HS-27A (cell line): ENCODE results near the gene ARMH4.

Source experiments
- DNase-seq: peaks from one replicate; pipeline ENCODE4 v3.0.0-alpha.2; 2012; ENCODE audit warnings: low read depth, missing footprints

Gene ARMH4, protein sequence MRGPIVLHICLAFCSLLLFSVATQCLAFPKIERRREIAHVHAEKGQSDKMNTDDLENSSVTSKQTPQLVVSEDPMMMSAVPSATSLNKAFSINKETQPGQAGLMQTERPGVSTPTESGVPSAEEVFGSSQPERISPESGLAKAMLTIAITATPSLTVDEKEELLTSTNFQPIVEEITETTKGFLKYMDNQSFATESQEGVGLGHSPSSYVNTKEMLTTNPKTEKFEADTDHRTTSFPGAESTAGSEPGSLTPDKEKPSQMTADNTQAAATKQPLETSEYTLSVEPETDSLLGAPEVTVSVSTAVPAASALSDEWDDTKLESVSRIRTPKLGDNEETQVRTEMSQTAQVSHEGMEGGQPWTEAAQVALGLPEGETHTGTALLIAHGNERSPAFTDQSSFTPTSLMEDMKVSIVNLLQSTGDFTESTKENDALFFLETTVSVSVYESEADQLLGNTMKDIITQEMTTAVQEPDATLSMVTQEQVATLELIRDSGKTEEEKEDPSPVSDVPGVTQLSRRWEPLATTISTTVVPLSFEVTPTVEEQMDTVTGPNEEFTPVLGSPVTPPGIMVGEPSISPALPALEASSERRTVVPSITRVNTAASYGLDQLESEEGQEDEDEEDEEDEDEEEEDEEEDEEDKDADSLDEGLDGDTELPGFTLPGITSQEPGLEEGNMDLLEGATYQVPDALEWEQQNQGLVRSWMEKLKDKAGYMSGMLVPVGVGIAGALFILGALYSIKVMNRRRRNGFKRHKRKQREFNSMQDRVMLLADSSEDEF

GRCh38 chr14:58152014-58152857 is at the start of gene ARMH4:
ARMH4 (minus strand) TSS chr14:58152213; CDS start chr14:58139358, 12,855 bp downstream.
- DNase-seq, result no peak

GRCh38 chr14:58200846-58201245 is 48.8 kb upstream of the ARMH4 start:
- DNase-seq, result no peak

DNA sequence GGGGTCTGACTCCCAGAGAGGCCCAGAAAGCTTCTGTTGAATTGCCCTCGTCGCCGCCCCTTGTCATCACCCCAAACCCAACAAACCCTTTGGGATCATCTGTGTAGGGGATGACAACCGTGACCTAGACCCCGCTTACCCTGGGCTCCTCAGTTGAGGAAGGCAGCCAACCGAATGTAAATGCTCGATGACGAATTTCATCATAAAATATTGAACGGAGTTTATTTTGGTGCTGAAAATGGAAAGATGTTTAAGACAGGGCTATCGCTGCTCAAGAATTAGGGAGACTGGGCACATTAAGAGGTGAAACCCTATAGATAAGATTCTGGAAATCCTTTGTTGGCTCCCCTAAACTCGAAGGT is 48.4 kb upstream of the ARMH4 start:
- no peak for DNase-seq

DNA sequence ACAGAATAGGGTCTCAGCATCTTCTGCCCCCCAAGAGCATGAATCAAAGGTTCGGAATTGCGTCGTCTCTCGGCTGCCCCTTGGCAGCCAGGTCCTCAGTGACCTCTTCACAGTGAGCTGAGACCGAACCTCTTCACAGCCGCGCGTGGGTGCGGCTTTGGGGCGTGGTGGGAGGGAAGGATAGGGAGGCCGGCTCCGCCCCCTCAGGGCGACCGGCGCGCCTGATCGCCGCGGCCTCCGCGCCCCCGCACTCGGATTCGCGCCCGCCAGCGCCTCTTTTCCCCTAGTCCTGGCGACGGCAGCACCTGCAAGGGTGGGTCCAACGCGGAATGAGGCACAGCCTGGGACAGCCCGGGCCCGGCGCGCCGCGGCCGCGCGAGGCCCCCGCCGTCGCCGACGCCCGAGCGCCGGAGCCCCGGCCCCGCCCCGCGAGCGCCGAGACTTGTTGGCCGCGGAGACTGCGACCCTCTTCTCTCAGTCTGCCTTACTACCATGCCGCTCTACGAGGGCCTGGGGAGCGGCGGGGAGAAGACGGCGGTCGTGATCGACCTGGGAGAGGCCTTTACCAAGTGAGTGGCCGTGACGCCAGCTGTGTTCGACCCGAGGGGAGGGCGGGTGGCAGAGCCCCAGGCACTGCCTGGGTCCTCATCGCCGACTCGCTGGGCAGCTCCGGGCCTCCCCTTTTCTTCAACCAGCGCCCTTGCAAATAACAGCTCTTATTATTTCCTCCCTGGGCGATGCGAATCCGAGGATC is 47.9 kb upstream of the ARMH4 start, which contains the start of gene ACTR10:
Gene ACTR10, plus strand, starts transcription at position 424 of the 754 bp plus-strand sequence. Its CDS starts 69 bp downstream, at position 493.
- DNase-seq, result peak; percentile 56

GRCh38 chr14:58198086-58198485 is 46.1 kb upstream of the ARMH4 start:
- DNase-seq, result no peak

GRCh38 chr14:58196198-58196597 is 44.2 kb upstream of the ARMH4 start:
- DNase-seq, result no peak

DNA sequence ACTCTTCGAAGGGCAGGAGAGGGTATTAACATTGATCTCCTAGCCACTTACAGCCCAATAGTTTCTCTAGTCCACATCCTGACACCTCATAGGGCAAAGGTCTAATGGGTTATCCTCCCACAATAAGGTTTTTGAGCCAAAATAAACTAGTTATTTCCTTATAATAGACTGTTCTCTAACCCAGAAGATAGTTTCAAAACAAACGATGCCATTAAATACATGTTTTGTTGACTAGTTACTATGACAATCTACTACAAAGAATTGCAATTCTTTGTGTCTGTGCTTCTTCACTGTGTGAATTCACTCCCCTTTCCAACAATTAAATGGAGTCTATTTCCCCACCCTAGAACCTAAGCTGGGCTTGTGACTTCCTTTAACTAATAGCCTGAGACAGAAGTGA is 41.5 kb upstream of the ARMH4 start:
- DNase-seq, result no peak

GRCh38 chr14:58191763-58192601 is 40.0 kb upstream of the ARMH4 start:
- DNase-seq, result no peak

DNA sequence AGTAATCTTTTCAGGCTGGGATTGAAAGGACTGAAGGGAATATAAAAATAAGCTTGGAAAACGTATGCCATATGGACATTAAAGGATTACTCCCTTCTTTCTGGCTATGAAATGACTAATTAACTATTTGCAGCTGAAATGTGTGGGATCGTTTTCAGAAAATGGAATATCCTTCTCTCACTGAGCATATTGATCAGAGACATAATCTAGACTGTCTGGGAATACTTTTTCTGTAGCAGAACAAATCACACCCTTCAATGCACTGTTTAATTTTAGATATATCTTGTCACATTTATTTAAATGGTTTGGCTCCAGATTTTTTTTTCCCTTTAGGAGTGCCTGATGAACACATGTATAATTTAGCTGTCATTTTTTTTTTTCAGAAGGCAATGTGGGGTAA is 37.2 kb upstream of the ARMH4 start:
- DNase-seq, result no peak

DNA sequence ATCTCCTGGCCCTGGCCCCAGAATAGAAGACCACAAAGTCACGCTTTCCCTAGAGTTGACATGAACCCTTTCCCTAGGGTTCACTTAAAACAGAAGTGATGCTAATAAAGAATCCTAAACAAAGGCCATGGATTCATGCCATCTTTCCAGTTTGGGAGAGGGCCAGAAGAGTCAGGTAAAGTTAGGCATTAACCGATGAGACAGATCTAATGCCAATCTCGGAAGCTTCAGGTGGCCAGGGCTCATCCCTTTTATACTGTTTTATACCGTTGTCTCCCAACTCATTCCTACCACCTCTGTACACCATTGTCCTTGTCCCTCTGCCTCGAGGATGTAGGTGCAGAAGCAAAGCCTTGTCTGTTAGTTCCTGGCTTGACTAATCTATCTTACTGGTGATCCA is 25.1 kb upstream of the ARMH4 start:
- no peak for DNase-seq

DNA sequence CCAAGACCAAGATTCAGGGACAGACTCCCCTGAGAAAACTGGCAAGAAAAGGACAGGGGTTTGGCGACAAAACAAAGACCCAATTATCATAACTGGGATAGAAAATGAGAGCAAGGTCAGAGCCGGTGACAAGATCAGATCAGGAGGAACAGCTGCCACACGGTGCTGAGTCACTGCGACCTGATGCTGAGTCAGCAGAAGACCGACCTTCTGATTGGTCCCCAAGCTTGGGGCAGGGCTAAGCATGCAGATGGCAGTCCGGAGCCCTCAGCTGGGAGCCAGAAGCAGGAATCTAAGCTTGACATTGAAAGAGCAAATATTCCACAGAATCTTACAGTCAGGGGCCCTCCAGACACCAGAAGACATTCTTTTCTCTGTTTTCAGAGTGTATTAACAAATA is 19.1 kb upstream of the ARMH4 start:
- peak; percentile 54 for DNase-seq

GRCh38 chr14:58167891-58168290 is 15.9 kb upstream of the ARMH4 start:
- DNase-seq, result no peak

DNA sequence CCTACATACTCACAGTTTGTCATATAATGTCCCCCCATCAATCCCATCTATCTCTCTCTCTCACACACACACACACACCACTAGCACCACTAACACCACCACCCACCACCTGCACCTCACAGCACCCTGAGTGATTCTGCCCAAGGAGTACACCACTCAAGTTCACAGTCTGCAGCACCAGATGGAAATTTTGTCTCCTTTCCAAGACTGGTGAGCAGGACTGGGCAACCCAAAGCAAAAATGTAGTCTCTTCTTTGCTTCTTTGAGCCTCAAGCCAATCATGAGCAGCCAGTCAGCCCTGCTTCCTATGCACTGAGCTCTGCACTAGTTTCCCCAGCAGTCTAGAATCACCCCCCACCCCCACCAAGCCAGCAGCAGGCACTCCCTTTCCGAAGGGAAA is 15.0 kb upstream of the ARMH4 start:
- DNase-seq, result no peak

- DNase-seq, result peak; percentile 63
Observed at GRCh38 chr14:58166005-58166983, 14.3 kb upstream of the ARMH4 start.

DNA sequence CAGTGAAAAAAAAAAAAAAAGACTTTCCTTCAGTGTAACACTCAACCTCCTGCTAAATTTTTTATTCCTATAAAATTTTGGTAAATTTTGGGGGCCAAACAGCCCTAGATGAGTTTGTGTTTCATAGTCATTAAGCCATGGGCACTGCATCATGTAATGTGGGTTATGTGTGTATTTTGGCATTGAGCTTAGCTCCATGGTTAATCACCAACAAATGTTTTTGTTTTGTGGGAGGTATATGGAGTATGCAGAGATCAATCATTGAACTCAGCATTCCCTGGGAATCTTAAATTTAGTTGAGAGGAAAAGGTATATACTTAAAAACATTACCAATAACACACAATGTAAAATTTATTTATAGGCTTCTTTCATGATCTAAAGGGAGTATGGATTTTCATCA is 8.5 kb upstream of the ARMH4 start:
- no peak for DNase-seq

GRCh38 chr14:58151133-58152013 is 640 bp downstream of the ARMH4 start:
- no peak for DNase-seq

- DNase-seq, result no peak
Observed at GRCh38 chr14:58150243-58150805, 1.7 kb downstream of the ARMH4 start.

DNA sequence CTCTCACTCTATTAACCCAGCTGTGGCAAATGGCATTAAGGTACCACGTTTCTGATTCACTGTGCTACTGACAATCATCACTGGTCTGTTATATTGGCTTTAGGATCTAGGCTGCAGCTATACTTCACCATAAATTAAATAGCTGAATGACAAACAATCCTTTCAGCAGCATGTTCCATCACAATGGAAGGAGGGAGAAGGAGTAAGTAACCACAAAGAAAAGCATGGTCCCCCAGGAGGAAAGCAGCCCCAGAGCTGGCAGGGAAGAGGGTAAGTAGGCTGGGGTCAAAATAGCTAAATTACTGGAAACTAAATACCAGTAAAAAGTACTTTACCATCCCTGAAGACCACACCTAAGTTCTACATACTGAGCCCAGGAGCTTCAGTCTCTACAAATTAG is 2.8 kb downstream of the ARMH4 start:
- no peak for DNase-seq
